Fibroblast of pulmonary artery (primary cell): ENCODE results near the gene LSM8.

Experiments
- DNase-seq: peaks from one replicate; pipeline ENCODE4 v3.0.0-alpha.2; 2010; ENCODE audit warnings: low read depth
- H3K4me3 ChIP-seq: replicated peaks from 2 replicates; pipeline ENCODE4 v1.5.1; 2011; ENCODE audit warnings: low read depth, mild to moderate bottlenecking, control low read depth, low read length, moderate library complexity
- TF ChIP-seq, protein P1 (sequence below): IDR thresholded peaks from 2 replicates; pipeline ENCODE4 v1.5.1; 2011; ENCODE audit warnings: mild to moderate bottlenecking, control low read depth, low read length, inconsistent platforms; ENCODE audit errors: missing control alignments

LSM8 gene

GRCh38 chr7:118195837-118196474 is 12.0 kb downstream of the LSM8 start:
- no peak overlapping the region for H3K4me3 ChIP-seq
- TF ChIP-seq, protein P1, sequence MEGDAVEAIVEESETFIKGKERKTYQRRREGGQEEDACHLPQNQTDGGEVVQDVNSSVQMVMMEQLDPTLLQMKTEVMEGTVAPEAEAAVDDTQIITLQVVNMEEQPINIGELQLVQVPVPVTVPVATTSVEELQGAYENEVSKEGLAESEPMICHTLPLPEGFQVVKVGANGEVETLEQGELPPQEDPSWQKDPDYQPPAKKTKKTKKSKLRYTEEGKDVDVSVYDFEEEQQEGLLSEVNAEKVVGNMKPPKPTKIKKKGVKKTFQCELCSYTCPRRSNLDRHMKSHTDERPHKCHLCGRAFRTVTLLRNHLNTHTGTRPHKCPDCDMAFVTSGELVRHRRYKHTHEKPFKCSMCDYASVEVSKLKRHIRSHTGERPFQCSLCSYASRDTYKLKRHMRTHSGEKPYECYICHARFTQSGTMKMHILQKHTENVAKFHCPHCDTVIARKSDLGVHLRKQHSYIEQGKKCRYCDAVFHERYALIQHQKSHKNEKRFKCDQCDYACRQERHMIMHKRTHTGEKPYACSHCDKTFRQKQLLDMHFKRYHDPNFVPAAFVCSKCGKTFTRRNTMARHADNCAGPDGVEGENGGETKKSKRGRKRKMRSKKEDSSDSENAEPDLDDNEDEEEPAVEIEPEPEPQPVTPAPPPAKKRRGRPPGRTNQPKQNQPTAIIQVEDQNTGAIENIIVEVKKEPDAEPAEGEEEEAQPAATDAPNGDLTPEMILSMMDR, result peak; percentile 80
- DNase-seq, result peak; percentile 76

DNA sequence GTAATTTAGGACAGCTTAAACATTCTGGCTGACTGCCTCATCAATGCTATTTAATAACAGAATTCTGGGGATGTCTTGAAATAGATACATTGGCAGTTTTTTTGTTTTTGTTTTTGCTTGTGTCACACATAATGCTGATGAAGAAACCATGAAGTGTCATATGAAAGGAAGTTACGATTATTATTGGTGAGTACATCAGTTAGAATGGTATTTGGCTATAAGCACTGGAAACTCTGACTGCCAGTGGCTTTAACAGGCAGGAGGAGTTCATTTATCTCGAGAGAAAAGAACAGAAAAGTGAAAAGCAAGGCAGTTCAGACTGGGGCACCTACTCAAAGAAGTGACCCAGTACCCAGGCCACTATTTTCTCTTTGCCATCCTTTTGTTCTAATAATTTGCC is 18.1 kb downstream of the LSM8 start:
- DNase-seq, result no peak
- TF ChIP-seq, protein P1, result no peak
- no peak overlapping the region for H3K4me3 ChIP-seq

DNA sequence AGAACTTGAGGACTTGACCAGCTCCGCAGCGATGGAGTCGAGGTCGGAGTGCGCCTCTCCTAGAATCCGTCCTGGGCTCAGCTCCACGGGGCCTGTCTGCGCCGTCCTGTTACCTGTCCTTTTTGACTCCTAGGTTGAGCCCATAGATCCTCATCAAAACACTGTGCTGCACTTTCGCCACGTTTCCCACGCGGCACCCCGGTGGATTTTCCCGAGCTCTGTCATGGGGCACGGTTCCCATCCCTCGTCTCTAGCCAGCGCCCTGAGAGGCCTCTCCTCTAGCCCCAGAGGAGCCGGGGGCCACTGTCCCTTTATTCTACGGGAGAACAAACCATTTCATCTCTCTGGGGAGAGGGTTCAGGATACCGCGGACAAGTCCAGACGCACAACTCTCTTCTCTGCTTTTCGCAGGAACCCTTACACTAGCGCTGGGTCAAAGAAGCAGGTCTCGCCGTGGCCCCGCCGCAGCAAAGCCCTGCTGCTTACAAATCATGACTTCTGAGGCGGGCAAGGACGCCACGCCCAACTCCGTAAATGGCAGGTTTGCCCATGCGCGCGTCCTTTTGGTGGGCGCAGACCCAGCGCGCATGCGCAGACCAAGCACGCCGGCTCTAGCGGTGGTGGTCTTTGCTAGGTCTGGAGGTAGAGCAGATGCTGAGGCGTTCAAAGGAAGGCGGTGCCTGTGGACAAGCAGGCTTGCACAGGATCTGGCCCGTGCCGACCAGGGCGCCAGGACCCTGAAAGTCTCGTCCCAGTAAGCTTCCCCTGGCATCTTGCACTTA is 30.3 kb downstream of the LSM8 start:
- peak; percentile 84 for DNase-seq
- TF ChIP-seq, protein P1, result no peak
- H3K4me3 ChIP-seq, result peak overlapping the region; percentile 67

GRCh38 chr7:118214833-118215182 is 30.8 kb downstream of the LSM8 start:
- peak overlapping the region; percentile 67 for H3K4me3 ChIP-seq
- DNase-seq, result no peak
- TF ChIP-seq, protein P1, result no peak

DNA sequence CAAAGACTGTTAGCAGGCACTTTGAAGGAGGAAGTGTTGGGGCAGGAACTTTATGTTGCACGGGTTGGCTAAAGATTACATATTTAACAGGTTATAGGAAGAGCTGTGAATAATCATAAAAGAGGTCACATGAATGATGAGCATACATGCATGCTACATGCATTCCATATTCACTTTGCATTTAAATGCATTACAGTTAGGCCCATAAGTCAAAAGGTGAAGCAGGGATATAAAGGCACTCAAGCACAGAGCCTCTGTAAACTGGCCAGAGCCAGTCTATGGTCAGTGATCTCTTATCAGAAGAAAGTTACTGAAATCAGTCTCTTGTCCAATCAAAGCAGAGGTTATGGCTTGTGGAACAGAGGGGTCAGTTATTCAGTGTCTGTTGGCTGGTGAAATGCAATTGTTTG is 33.3 kb downstream of the LSM8 start:
- TF ChIP-seq, protein P1, result no peak
- no peak for DNase-seq
- H3K4me3 ChIP-seq, result no peak overlapping the region

DNA sequence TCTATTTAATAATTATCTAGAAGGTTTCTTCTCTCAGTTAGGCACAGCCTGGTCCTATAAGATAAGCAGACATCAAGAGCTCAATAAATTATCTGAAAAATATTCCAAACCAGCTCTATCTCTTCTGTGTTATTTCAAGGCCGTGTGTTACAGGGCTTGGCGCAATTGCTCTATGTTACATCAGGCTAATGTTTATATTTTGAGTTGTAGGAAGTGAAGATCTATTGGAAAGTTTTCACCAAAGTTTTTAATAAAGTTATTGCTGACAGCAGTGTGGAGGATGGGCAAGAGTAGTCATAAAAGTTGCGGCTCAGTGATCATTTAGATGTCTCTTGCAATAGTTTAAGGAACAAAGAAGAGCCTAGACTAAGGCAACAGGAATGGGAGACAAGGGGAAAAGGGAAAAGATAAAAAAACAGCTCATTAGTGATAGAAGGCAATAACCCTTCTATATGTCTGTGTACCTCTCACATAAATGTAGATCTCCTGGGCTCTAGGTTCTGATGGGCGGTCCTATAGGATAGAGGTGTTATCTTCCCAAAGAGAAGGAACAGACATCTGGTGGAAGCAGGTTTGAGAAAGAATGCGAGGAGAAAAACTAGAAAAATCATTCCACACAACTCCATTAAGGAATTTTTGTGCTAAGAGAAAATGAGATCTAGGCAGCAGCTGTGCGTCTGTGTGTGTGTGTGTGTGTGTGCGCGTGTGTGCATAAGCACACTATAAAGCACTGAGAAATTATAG is 34.6 kb downstream of the LSM8 start:
- no peak overlapping the region for H3K4me3 ChIP-seq
- TF ChIP-seq, protein P1, result no peak
- no peak for DNase-seq
